Peyer's patch (tissue), 4 donors: Measurements from ENCODE around the gene CYP21A2.
"Not testable (repeated sequence)": the region's sequence is repeated elsewhere in the genome, so short reads cannot be mapped to it uniquely, and the experiment has no call there.

Experiments used
- POLR2A ChIP-seq, 2 donors: fragments of 450-650 bp; IDR thresholded peaks; one replicate each; pipeline ENCODE4 v1.5.1; 2017; ENCODE audit warnings: antibody characterized with exemption in 2 of 2, mild to moderate bottlenecking in 2 of 2, moderate library complexity in 2 of 2
- TF ChIP-seq, protein P1 (sequence below), 6 experiments: fragments of 450-650 bp in 4 of 6; fragments of 200-600 bp in 2 of 6; sonication (generic) in 1 of 6; IDR thresholded peaks; one replicate each; pipeline ENCODE4 v1.5.1; 2017 to 2019; ENCODE audit warnings: antibody characterized with exemption in 6 of 6, mild to moderate bottlenecking in 3 of 6, moderate library complexity in 1 of 6

DNA sequence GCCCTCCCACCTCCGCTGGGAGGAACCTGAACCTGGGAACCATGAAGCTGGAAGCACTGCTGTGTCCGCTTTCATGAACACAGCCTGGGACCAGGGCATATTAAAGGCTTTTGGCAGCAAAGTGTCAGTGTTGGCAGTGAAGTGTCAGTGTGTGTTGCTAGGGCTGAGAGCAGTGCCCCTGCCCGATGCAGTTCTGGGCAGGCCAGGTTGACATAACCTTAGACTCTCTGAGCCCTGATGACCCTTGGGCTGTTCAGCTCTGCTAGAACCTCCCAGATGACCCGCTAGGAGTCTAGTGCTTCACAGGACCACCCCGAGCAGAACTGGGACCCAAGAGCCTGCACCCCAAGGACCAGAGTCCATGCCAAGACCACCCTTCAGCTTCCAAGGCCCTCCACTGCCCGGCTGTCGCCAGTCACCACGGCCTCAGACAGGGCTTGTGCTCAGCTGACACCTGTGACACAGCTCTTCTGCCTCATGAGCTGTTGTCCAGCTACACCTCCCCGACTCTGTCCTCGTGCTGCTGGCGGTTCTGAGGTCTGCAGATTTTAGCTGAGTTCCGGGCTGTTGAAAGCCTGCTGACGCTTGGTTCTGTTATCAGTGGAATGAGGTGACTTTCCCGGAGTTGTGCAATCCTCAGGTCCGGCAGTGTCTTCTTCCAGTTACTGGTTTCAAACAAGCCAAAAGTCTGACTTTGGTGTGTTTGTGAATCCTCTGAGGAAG is 35.5 kb upstream of the CYP21A2 start:
- TF ChIP-seq, protein P1, sequence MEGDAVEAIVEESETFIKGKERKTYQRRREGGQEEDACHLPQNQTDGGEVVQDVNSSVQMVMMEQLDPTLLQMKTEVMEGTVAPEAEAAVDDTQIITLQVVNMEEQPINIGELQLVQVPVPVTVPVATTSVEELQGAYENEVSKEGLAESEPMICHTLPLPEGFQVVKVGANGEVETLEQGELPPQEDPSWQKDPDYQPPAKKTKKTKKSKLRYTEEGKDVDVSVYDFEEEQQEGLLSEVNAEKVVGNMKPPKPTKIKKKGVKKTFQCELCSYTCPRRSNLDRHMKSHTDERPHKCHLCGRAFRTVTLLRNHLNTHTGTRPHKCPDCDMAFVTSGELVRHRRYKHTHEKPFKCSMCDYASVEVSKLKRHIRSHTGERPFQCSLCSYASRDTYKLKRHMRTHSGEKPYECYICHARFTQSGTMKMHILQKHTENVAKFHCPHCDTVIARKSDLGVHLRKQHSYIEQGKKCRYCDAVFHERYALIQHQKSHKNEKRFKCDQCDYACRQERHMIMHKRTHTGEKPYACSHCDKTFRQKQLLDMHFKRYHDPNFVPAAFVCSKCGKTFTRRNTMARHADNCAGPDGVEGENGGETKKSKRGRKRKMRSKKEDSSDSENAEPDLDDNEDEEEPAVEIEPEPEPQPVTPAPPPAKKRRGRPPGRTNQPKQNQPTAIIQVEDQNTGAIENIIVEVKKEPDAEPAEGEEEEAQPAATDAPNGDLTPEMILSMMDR (IDR thresholded peaks at IDR 0.05): not testable (repeated sequence)
- TF ChIP-seq POLR2A (IDR thresholded peaks at IDR 0.05): not testable (repeated sequence)
